HG03103 (cell line): Measurements from ENCODE around the gene F11R.
"Not testable (repeated sequence)": the region's sequence is repeated elsewhere in the genome, so short reads cannot be mapped to it uniquely, and the experiment has no call there.

Source experiments
- ATAC-seq: cut with Tn5 transposase; IDR thresholded peaks from one replicate; pipeline ENCODE4 v1.9.1; 2021; ENCODE audit warnings: low read depth; ENCODE audit not compliant: unreplicated experiment

F11R gene

DNA sequence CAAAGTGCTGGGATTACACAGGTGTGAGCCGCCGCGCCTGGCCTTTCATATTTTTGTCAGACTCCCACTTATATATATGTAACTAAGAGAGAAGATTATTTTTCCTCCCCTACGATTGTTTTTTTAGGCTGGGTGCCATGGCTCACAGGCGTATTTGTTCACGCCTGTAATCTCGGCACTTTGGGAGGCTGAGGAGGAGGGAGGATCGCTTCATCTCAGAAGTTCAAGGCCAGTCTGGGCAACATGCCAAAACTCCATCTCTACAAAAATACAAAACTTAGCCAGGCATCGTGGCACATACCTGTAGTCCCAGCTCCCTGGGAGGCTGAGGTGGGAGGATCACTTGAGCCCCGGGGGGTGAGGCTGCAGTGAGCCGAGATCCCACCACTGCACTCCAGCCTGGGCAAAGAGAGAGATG lies 42.4 kb downstream of the F11R start:
- no peak for ATAC-seq

DNA sequence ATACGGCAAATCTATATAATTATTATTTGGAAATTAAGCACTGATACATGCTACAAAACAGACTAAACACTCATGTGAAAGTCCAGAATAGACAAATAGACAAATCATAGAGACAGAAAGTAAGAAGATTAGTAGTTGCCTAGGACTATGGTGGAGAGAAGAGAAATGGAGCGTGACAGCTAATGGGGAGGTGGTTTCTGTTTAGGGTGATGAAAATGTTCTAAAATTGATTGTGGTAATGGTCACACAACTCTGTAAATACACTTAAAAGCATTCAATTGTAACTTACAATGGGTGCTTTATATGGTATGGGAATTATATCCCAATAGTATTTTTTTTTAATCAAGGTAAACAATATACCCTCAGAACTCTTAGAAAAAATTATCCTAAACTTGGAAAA lies 45.9 kb downstream of the F11R start:
- no peak for ATAC-seq

GRCh38 chr1:160973491-160973890 lies 47.5 kb downstream of the F11R start:
- ATAC-seq, result no peak

DNA sequence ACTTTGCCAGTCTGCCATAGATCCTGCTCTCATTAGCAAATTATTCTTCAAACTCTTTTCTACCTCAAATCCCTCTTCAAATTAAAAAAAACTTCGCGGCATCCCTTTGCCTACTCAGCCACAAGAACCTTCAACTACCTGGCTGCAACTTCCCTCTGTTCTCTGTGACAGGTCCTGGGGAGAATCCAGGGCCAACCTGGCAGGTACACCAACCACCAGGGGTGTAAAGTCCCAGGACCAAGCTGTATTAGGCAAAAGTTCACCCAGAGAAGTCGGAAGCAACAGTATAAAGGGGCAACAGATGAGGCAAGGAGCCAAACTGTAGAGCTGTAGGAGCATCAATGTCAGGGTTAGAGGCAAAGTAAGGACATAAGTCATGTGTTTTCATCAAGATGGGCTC lies 48.0 kb downstream of the F11R start:
- no peak for ATAC-seq

GRCh38 chr1:160971618-160972056 lies 49.3 kb downstream of the F11R start:
- no peak for ATAC-seq

- no peak for ATAC-seq
These were observed 57.4 kb downstream of the F11R start for GRCh38 chr1:160963521-160963920.

- ATAC-seq, result no peak
These were observed 59.5 kb downstream of the F11R start for GRCh38 chr1:160961419-160961818.

DNA sequence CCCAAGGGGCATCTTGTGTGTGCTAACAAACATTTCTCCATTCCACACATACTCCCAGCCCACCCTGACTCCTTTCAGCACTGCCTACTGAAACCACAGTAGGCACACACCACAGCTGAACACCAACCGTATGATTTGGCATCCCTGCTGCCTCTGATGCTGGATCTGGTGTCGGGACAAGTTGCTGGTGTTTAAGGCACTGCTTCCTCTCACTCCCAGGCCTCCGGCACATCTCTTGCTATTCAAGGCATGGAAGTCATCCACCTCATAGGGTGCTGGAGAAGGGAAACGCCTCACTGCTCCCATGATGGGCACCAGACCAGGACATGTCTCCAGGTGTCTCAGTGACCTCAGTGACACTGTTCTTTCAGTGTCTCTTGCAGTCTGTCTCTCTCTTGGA lies 64.0 kb downstream of the F11R start:
- ATAC-seq, result no peak

DNA sequence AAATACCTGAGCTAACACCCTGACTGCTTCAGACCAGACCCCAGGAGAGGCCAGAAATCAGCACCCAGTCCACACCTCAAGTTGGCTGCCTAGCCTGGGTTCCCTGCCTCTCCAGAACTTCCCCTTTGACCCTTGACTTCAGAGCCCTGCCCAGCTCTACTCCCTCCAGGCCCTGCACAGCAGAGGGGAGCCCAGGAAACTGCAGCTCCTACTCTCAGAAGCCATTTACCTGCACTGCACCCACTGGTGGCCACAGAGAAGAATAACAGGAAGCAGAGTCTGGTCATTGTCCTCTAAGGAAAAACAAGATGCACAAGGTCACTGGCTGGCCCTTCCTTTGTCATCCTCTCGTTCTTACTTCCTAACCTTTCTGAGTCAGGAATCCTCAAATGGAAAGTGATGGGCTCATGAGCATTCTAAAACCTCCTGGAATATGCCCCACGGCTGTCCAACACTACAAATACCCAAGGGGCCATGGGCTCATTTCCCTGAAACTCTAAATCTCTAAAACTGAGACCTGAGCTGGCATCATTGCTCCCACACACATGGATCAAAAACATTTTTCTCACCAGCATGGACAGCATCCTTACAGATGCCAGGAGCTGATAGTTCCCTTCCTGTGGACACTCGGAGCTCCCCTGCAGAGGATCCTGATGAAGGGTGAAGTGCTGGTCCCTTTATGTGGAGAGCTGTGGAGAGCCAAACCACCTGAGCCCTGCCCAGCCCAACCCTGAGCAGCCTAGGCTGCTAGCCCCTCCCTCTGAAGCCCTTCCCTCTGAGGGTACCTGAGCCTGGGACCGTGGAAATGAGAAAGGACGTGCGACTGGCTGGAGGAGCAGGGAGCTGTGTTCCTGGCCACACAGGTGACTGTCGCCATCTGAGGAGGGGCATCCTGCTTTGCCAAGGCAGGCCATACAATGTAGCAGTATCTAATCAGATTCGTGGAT lies 66.5 kb downstream of the F11R start, which contains the start of gene ITLN2:
TSS of gene ITLN2 (minus strand) at position 652 of the 947 bp plus-strand sequence. CDS start at position 584, 68 bp downstream.
- no peak for ATAC-seq

DNA sequence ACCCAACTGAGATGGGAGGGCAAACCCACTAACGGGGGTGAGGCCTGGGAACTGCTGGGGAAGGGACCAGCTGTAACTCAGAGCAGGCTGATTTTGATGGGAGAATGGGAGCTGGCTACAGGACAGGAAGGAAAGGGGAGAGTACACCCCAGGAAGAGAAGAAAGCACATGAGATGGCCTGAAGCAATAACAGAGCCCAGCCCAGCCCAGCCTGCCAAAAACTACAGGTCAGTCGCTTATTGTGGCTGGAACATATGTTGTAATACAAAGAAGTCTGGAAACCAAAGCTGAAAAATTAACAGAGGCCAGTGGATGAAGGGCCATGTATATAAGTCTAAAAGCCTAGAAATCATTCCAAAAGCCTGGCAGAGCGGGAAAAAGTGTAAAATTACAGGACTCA lies 67.9 kb downstream of the F11R start:
- ATAC-seq, result no peak

- ATAC-seq, result no peak
These were observed 68.8 kb downstream of the F11R start for GRCh38 chr1:160952129-160952510.

DNA sequence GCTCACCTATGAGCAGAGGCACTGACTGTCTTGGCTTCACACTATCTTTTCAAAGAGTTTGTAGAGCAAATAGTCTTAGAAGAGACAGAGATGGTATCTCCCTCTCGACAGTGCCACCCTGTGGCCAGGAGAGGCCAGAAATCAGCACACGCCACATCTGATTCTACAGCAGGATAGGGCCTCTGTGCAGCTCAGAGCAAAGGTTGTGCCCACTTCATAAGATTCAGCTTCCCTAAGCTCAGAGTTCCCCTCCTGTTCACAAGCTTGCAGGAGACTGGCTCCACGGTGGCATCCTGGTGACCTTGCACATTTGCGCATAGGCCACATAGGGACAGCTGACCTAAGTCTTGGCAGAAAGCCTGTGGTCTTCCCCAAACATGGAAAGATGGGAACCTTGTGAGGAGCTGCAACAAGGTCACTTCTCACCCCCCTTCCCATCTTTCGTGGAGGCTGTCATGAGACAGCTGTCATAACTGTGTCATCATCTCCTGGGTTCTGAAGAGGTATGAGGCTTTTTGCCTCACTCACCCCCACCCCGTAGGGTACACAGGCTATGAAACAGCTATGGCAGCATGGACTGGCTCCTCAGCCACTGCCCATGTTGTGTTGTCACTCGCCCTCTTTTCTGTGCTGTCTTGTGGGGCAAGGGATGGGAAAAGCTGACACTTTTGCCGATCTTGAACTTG lies 69.4 kb downstream of the F11R start:
- no peak for ATAC-seq

DNA sequence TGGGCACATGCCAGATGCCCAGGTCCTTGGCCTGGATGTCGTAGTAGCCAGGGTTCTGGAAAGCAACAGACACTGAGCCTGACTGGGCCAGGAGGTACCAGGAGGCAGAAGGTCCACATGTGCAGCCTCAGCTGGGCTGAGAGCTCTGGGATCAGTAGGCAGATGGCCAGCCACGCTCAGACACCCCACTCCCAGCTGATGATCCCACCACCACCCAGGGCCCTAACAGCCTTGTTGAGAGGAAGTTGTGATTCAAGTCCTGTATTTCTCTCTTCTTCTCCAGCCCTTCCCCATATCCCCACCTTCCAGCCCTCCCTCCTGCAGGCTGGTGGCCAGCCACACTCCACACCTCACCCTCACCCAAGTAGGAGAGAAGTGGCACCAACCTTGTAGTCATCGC lies 70.3 kb downstream of the F11R start:
- no peak for ATAC-seq

GRCh38 chr1:160949881-160950280 lies 71.1 kb downstream of the F11R start:
- ATAC-seq, result no peak

- ATAC-seq, result not testable (repeated sequence)
These were observed 71.6 kb downstream of the F11R start for GRCh38 chr1:160949216-160949880.

DNA sequence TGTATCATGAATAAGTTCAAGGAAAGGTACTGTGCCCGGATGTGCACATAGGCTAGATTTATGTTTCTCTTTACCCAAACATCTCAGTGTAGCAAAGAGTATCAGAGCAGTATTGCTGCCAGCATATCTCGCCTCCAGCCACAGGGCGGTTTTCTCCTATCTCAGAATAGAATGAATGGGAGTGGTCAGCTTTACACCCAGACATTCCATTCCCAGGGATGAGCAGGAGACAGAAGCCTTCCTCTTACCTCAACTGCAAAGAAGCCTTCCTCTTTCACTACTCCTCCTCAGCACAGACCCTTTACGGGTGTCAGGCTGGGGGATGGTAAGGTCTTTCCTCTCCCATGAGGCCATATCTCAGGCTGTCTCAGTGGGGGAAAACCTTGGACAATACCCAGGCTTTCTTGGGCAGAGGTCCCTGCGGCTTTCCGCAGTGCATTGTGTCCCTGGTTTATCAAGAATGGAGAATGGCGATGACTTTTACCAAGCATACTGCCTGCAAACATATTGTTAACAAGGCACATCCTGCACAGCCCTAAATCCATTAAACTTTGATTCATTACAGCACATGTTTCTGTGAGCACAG lies 73.7 kb downstream of the F11R start:
- not testable (repeated sequence) for ATAC-seq

- ATAC-seq, result not testable (repeated sequence)
These were observed 75.1 kb downstream of the F11R start for GRCh38 chr1:160945881-160946280.
